DOHH2 (cell line): ENCODE measurements around the gene THRB.

Experiments used
- H3F3A ChIP-seq: fragments of 200-600 bp; sonication (generic), shearing (Covaris generic); 2 replicates; pipeline ENCODE4 v1.6.0; 2016; ENCODE audit warnings: antibody characterized with exemption, mild to moderate bottlenecking; ENCODE audit not compliant: control insufficient read depth, insufficient read depth
- H3K27ac ChIP-seq: fragments of 200-600 bp; sonication (generic); 2 replicates; pipeline ENCODE4 v1.5.1; 2014; ENCODE audit warnings: low read depth, mild to moderate bottlenecking, low read length, moderate library complexity
- H3K27me3 ChIP-seq: fragments of 200-600 bp; sonication (generic); 2 replicates; pipeline ENCODE4 v1.6.1; 2014; ENCODE audit warnings: mild to moderate bottlenecking, low read length, mixed read lengths; ENCODE audit not compliant: control insufficient read depth
- H3K36me3 ChIP-seq: fragments of 200-600 bp; sonication (generic); 2 replicates; pipeline ENCODE4 v1.6.1; 2014; ENCODE audit warnings: mild to moderate bottlenecking, low read length, moderate library complexity, mixed read lengths; ENCODE audit not compliant: control insufficient read depth
- H3K4me1 ChIP-seq: fragments of 200-600 bp; sonication (generic); 2 replicates; pipeline ENCODE4 v1.6.1; 2014; ENCODE audit warnings: mild to moderate bottlenecking, low read length, mixed read lengths; ENCODE audit not compliant: control insufficient read depth
- H3K4me2 ChIP-seq: fragments of 200-600 bp; sonication (generic); 2 replicates; pipeline ENCODE4 v1.6.0; 2014; ENCODE audit warnings: mild to moderate bottlenecking, low read length, moderate library complexity
- H3K4me3 ChIP-seq: fragments of 200-600 bp; sonication (generic); 2 replicates; pipeline ENCODE4 v1.5.1; 2014; ENCODE audit warnings: mild to moderate bottlenecking, low read length, mixed read lengths
- H3K79me2 ChIP-seq: fragments of 200-600 bp; sonication (generic); 2 replicates; pipeline ENCODE4 v1.6.1; 2014; ENCODE audit warnings: mild to moderate bottlenecking, low read length, mixed read lengths; ENCODE audit not compliant: control insufficient read depth
- H3K9me2 ChIP-seq: fragments of 200-600 bp; sonication (generic); replicated peaks from 2 replicates; pipeline ENCODE4 v1.6.1; 2014; ENCODE audit warnings: mild to moderate bottlenecking, low read length, mixed read lengths; ENCODE audit not compliant: control insufficient read depth
- H3K9me3 ChIP-seq: fragments of 200-600 bp; sonication (generic); 2 replicates; pipeline ENCODE4 v1.6.1; 2014; ENCODE audit warnings: antibody characterized with exemption, low read length, mixed read lengths; ENCODE audit not compliant: control insufficient read depth, insufficient read depth
- H4K20me1 ChIP-seq: fragments of 200-600 bp; sonication (generic); 2 replicates; pipeline ENCODE4 v1.6.0; 2014; ENCODE audit warnings: low read depth, mild to moderate bottlenecking, antibody characterized with exemption, low read length, moderate library complexity; ENCODE audit not compliant: control insufficient read depth, insufficient read depth
- CTCF ChIP-seq: fragments of 200-600 bp; sonication (generic); IDR thresholded peaks from one replicate; pipeline ENCODE4 v1.5.1; 2014; ENCODE audit warnings: antibody characterized with exemption, mild to moderate bottlenecking, low read depth, low read length; ENCODE audit not compliant: poor library complexity, severe bottlenecking
- EZH2phosphoT487 ChIP-seq: fragments of 200-600 bp; sonication (generic); IDR thresholded peaks from 2 replicates; pipeline ENCODE4 v1.6.1; 2017; ENCODE audit warnings: borderline replicate concordance, mild to moderate bottlenecking, antibody characterized with exemption, low read length, moderate library complexity, mixed read lengths

Gene THRB

GRCh38 chr3:24464389-24464788 is 30.3 kb downstream of the THRB start:
- Histone ChIP-seq H3K4me1 (no peaks in the 10 kb centered on the region), H3K4me2 (no peak overlapping the region), H3K4me3 (no peak overlapping the region), H3K9me2 (no peaks in the 10 kb centered on the region), H3K9me3 (no peaks in the 10 kb centered on the region), H3K36me3 (no peaks in the 10 kb centered on the region), H3K27me3 (no peaks in the 10 kb centered on the region), H4K20me1 (no peaks in the 10 kb centered on the region), H3F3A (no peaks in the 10 kb centered on the region), H3K79me2 (no peaks in the 10 kb centered on the region), H3K27ac (no peak overlapping the region)
- TF ChIP-seq EZH2phosphoT487 (no peak), CTCF (no peak)

GRCh38 chr3:24462737-24463136 is 31.9 kb downstream of the THRB start:
- Histone ChIP-seq H3K27me3 (no peaks in the 10 kb centered on the region), H3F3A (no peaks in the 10 kb centered on the region), H3K36me3 (no peaks in the 10 kb centered on the region), H3K9me2 (no peaks in the 10 kb centered on the region), H3K79me2 (no peaks in the 10 kb centered on the region), H3K4me3 (no peak overlapping the region), H3K9me3 (no peaks in the 10 kb centered on the region), H4K20me1 (no peaks in the 10 kb centered on the region), H3K27ac (no peak overlapping the region), H3K4me1 (no peaks in the 10 kb centered on the region), H3K4me2 (no peak overlapping the region)
- TF ChIP-seq CTCF (no peak), EZH2phosphoT487 (no peak)

DNA sequence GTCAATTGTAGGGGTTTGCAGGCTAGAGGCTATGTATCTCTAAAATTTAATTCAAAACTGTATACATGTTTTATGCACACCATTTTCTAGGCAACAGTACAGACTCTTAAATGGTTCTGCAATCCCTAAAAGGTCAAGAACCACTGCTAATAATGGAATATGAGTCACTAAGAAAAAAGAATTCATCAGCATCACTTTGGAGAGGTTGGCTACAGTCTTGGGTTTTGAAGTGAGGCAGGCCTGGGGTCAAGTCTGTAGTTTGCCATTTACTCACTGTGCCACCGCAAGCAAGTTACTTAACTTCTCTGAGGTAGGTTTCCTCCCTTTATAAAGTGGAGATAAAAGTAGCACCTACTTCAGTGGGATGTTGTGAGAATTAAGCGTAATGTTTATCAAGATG is 33.7 kb downstream of the THRB start:
- no peak for TF ChIP-seq CTCF
- no peaks in the 10 kb centered on the region for H3K36me3 ChIP-seq
- H3K4me2 ChIP-seq, result no peak overlapping the region
- no peaks in the 10 kb centered on the region for H3K9me2 ChIP-seq
- no peaks in the 10 kb centered on the region for H3K9me3 ChIP-seq
- no peaks in the 10 kb centered on the region for H3K79me2 ChIP-seq
- H3K27ac ChIP-seq, result no peak overlapping the region
- H3K4me1 ChIP-seq, result no peaks in the 10 kb centered on the region
- H3F3A ChIP-seq, result no peaks in the 10 kb centered on the region
- H4K20me1 ChIP-seq, result no peaks in the 10 kb centered on the region
- no peak overlapping the region for H3K4me3 ChIP-seq
- no peaks in the 10 kb centered on the region for H3K27me3 ChIP-seq

DNA sequence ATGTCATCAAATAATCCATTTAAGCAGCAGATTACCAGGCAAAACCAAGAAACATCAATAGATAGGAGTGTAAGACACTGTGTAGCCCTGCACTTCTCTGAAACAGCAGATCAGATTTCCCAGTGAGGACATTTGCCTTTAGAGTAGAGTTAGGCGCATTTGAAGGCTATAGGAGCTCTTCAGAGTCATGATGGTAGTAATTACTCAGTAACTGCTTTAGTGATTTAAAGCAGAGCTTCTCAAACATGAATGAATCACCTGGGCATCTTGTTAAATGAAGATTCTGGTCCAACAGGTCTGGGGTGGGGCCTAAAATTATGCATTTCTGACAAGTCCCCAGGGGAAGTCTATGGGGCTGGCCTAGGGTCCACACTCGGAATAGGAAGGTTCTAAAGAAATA is 36.9 kb downstream of the THRB start:
- H3K36me3 ChIP-seq, result no peaks in the 10 kb centered on the region
- no peak overlapping the region for H3K4me3 ChIP-seq
- no peaks in the 10 kb centered on the region for H3K79me2 ChIP-seq
- no peaks in the 10 kb centered on the region for H3F3A ChIP-seq
- H3K9me3 ChIP-seq, result no peaks in the 10 kb centered on the region
- H3K4me2 ChIP-seq, result no peak overlapping the region
- H3K27me3 ChIP-seq, result no peaks in the 10 kb centered on the region
- no peaks in the 10 kb centered on the region for H3K9me2 ChIP-seq
- H3K4me1 ChIP-seq, result no peaks in the 10 kb centered on the region
- TF ChIP-seq CTCF (no peak), EZH2phosphoT487 (no peak)
- no peaks in the 10 kb centered on the region for H4K20me1 ChIP-seq
- no peak overlapping the region for H3K27ac ChIP-seq
